HG02885 (cell line): Measurements from ENCODE around the gene FPGT.
"Not testable (repeated sequence)": the region's sequence is repeated elsewhere in the genome, so short reads cannot be mapped to it uniquely, and the experiment has no call there.

Source experiments
- ATAC-seq: cut with Tn5 transposase; IDR thresholded peaks from one replicate; pipeline ENCODE4 v1.9.1; 2021; ENCODE audit warnings: mild to moderate bottlenecking; ENCODE audit not compliant: unreplicated experiment, poor library complexity

FPGT gene

DNA sequence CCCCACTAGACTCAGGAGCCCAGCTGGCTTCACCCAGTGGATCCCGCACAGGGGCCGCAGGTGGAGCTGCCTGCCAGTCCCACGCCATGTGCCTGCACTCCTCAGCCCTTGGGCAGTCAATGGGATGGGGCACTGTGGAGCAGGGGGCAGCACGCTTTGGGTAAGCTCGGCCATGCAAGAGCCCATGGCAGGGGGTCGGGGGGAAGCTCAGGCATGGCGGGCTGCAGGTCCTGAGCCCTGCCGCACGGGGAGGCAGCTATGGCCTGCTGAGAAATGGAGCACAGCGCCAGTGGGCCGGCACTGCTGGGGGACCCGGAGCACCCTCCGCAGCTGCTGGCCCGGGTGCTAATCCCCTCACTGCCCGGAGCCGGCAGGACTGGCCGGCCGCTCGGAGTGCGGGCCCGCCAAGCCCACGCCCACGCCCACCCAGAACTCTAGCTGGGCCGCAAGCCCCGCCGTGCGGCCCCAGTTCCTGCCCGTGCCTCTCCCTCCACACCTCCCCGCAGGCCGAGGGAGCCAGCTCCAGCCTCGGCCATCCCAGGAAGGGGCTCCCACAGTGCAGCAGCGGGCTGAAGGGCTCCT, 55.3 kb downstream of the FPGT start:
- ATAC-seq: not testable (repeated sequence)
